Nephron (organoid): ENCODE measurements around the gene PPM1L.
A peak's percentile ranks its signal among the peaks of the same experiment; 100 is the strongest.
"Not testable (repeated sequence)": the region's sequence is repeated elsewhere in the genome, so short reads cannot be mapped to it uniquely, and the experiment has no call there.

Experiments
- H3K27ac Mint-ChIP-seq, 3 experiments: 2 replicates each; pipeline ENCODE4 v1.8.0; 2020; ENCODE audit warnings: mixed read lengths in 3 of 3, mild to moderate bottlenecking in 2 of 3, moderate library complexity in 1 of 3
- H3K27me3 Mint-ChIP-seq: 2 replicates; pipeline ENCODE4 v1.8.0; 2021; ENCODE audit warnings: low read depth, mild to moderate bottlenecking, moderate library complexity, mixed read lengths
- H3K36me3 Mint-ChIP-seq: 2 replicates; pipeline ENCODE4 v1.8.0; 2020; ENCODE audit warnings: low read depth, mixed read lengths
- H3K4me1 Mint-ChIP-seq: 2 replicates; pipeline ENCODE4 v1.8.0; 2020; ENCODE audit warnings: mixed read lengths
- H3K4me3 Mint-ChIP-seq, 3 experiments: 2 replicates each; pipeline ENCODE4 v1.8.0; 2020; ENCODE audit warnings: mild to moderate bottlenecking in 3 of 3, mixed read lengths in 3 of 3, moderate library complexity in 2 of 3
- H3K9me3 Mint-ChIP-seq: 2 replicates; pipeline ENCODE4 v1.8.0; 2020; ENCODE audit warnings: mixed read lengths
- CTCF ChIP-seq, 3 experiments: fragments of 200-600 bp; sonication (generic); IDR thresholded peaks; one replicate each; pipeline ENCODE4 v1.5.0; 2021; ENCODE audit warnings: antibody characterized with exemption in 3 of 3; ENCODE audit not compliant: unreplicated experiment in 3 of 3

PPM1L gene

GRCh38 chr3:161028555-161029153 is 272.6 kb downstream of the PPM1L start:
- Mint-ChIP-seq H3K27me3 (no peaks in the 10 kb centered on the region), H3K4me1 (peaks cover 6% of the 10 kb centered on the region), H3K9me3 (peaks cover 12% of the 10 kb centered on the region), H3K36me3 (peaks cover 20% of the 10 kb centered on the region), H3K27ac (peak overlapping the region in 1 of 3 experiments; percentile 29), H3K4me3 (no peak overlapping the region)
- TF ChIP-seq CTCF (IDR thresholded peaks at IDR 0.05; ENCODE audit: unreplicated experiment in 3 of 3): no peak

DNA sequence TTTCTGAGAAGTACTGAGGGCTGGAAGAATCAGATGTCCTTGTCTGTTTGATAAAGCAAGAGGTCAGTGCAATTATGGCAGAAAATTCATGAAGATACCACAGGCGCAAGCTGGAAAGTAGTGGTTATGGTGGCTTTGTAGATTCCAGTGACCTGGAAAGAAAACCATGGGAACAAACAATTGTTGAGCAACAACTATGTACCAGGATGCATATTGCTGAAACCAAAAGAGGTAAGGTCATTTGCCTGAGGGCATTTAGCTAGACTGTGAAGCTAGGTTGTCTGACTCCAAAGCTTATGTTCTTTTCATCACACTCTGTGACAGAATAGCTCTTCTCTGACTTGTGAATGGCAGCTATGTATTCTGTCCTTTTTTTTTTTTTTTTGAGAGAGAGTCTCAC is 275.1 kb downstream of the PPM1L start:
- peaks cover 6% of the 10 kb centered on the region for H3K4me1 Mint-ChIP-seq
- TF ChIP-seq CTCF (IDR thresholded peaks at IDR 0.05; ENCODE audit: unreplicated experiment in 3 of 3): no peak
- H3K9me3 Mint-ChIP-seq: peaks cover 7% of the 10 kb centered on the region
- no peaks in the 10 kb centered on the region for H3K27me3 Mint-ChIP-seq
- no peak overlapping the region for H3K4me3 Mint-ChIP-seq
- H3K27ac Mint-ChIP-seq: no peak overlapping the region
- H3K36me3 Mint-ChIP-seq: peaks cover 23% of the 10 kb centered on the region

DNA sequence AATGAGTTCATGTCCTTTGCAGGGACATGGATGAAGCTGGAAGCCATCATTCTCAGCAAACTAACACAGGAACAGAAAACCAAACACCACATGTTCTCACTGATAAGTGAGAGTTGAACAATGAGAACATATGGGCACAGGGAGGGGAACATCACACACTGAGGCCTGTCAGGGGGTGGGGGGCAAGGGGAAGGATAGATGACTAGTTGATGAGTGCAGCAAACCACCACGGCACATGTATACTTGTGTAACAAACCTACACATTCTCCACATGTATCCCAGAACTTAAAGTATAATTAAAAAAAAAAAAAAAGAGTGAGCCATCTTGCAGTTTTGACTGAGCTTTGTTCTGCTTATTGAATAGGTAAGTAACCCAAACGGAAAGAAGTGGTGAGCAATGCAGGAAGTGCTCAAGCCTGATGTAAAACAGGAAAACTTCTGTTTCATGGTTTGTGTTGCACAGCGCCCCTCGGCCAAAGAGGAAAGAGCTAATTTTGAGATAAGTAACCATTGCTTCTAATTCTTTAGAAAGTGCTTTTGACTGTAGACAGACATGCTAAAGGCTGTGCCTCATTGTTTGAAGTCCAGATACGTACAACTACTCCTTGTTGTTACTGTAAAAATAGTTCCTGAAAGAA is 279.0 kb downstream of the PPM1L start:
- not testable (repeated sequence) for H3K9me3 Mint-ChIP-seq, H3K27me3 Mint-ChIP-seq, H3K4me3 Mint-ChIP-seq, H3K4me1 Mint-ChIP-seq
- H3K27ac Mint-ChIP-seq: peak overlapping the region in 1 of 3 experiments; percentile 63
- peaks cover 28% of the 10 kb centered on the region for H3K36me3 Mint-ChIP-seq

DNA sequence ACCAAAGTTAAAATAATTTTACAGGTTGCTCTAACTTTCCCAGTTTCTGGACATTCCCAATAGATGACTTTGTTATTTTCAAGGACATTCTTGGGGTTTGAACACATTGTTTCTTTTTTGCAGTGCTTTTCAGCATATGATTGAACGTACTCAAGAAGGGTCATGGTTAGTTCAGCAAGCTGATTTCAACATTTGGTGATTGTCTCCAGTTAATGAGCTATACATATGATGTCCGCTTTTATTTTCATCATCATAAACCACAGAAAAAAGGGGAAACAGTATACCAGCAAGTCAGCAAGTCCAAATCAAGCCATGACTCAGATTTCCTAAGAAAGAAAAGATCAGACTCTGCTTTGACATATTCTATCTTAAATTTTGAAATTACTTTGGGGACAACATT is 279.7 kb downstream of the PPM1L start:
- H3K4me3 Mint-ChIP-seq: no peak overlapping the region
- no peak for TF ChIP-seq CTCF (IDR thresholded peaks at IDR 0.05; ENCODE audit: unreplicated experiment in 3 of 3)
- H3K27me3 Mint-ChIP-seq: no peaks in the 10 kb centered on the region
- H3K4me1 Mint-ChIP-seq: no peaks in the 10 kb centered on the region
- peaks cover 28% of the 10 kb centered on the region for H3K36me3 Mint-ChIP-seq
- H3K27ac Mint-ChIP-seq: peak overlapping the region in 1 of 3 experiments; percentile 63
- H3K9me3 Mint-ChIP-seq: peaks cover 7% of the 10 kb centered on the region

DNA sequence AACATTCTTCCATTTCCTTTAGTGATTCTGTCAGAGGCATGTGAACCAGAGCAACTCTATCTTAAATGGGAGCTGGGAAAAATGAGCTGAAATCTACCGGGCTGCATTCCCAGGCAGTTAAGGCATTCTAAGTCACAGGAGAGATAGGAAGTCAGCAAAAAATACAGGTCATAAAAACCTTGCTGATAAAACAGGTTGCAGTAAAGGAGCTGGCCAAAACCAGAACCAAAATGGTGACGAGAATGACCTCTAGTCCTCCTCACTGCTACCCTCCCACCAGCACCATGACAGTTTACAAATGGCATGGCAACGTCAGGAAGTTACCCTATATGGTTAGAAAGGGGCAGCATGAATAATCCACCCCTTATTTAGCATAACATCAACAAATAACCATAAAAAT is 282.7 kb downstream of the PPM1L start:
- Mint-ChIP-seq H3K4me1 (no peaks in the 10 kb centered on the region), H3K4me3 (no peak overlapping the region), H3K36me3 (peaks cover 9% of the 10 kb centered on the region), H3K9me3 (no peaks in the 10 kb centered on the region), H3K27me3 (no peaks in the 10 kb centered on the region), H3K27ac (no peak overlapping the region)
- TF ChIP-seq CTCF (IDR thresholded peaks at IDR 0.05; ENCODE audit: unreplicated experiment in 3 of 3): no peak

DNA sequence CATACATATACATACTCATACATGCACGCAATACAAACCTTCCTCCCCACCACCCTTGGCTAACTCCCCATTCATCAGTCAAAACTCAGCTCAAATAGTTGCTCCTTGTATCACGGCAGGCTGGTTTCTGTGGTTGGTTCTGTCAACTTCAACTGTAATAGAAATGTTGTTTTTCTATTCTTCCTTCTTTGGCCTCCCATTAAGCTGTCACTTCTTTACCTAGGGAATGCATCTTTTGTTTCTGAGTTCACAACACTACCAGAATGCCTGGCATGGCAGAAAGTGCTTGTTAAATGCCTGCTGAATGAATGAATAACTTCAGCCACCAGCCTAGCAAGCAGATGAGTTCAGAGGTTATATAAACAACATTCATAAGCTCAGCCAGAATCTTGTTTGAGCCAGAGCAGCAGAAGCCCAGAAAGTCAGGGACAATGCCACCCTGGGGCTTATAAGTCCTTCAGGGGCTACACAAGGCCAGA is 286.0 kb downstream of the PPM1L start:
- Mint-ChIP-seq H3K4me1 (no peaks in the 10 kb centered on the region), H3K27ac (peak overlapping the region in 2 of 3 experiments; percentile 2 to 84), H3K9me3 (peaks cover 7% of the 10 kb centered on the region), H3K27me3 (no peaks in the 10 kb centered on the region), H3K4me3 (no peak overlapping the region), H3K36me3 (peaks cover 14% of the 10 kb centered on the region)
- no peak for TF ChIP-seq CTCF (IDR thresholded peaks at IDR 0.05; ENCODE audit: unreplicated experiment in 3 of 3)
